H1 (cell line): ENCODE measurements around the gene PRPF31. TPM values are rescaled to one million over a fixed set of nuclear protein-coding genes. Genes with fewer than 3 reads are reported as not detected.
A peak's percentile ranks its signal among the peaks of the same experiment; 100 is the strongest.

Experiments
- CHD2 ChIP-seq: IDR thresholded peaks from 2 replicates; pipeline ENCODE4 v1.6.1; 2012; ENCODE audit warnings: low read length, improper control_type of control experiment
- CHD7 ChIP-seq: fragments of 300-600 bp; sonication (generic); IDR thresholded peaks from 2 replicates; pipeline ENCODE4 v1.7.1; 2012; ENCODE audit warnings: low read length, moderate library complexity, mild to moderate bottlenecking, inconsistent platforms; ENCODE audit not compliant: insufficient replicate concordance
- CTBP2 ChIP-seq: IDR thresholded peaks from 2 replicates; pipeline ENCODE4 v1.7.0; 2011; ENCODE audit warnings: borderline replicate concordance, mild to moderate bottlenecking, moderate library complexity, mixed read lengths, low read length; ENCODE audit not compliant: insufficient read depth, insufficient read length
- KDM1A ChIP-seq: fragments of 200-600, 300-600 bp; sonication (generic); IDR thresholded peaks from 2 replicates; pipeline ENCODE4 v1.7.1; 2016; ENCODE audit warnings: mild to moderate bottlenecking, low read length, borderline replicate concordance
- POLR2A ChIP-seq, 2 experiments: IDR thresholded peaks; 1 replicate in 1 of 2; 2 replicates in 1 of 2; pipeline ENCODE4 v1.6.1; 2011; ENCODE audit warnings: low read depth in 2 of 2, low read length in 2 of 2, mild to moderate bottlenecking in 2 of 2; ENCODE audit errors: control extremely low read depth in 1 of 2
- SP1 ChIP-seq: IDR thresholded peaks from 2 replicates; pipeline ENCODE4 v1.6.1; 2011; ENCODE audit warnings: low read depth, low read length
- SP4 ChIP-seq: IDR thresholded peaks from 2 replicates; pipeline ENCODE4 v1.6.1; 2012; ENCODE audit warnings: low read length, inconsistent platforms
- TCF12 ChIP-seq: IDR thresholded peaks from 2 replicates; pipeline ENCODE4 v1.6.1; 2011; ENCODE audit warnings: low read depth, mild to moderate bottlenecking, low read length
- USF2 ChIP-seq: IDR thresholded peaks from 2 replicates; pipeline ENCODE4 v1.6.1; 2011; ENCODE audit warnings: low read length, improper control_type of control experiment
- YY1 ChIP-seq: IDR thresholded peaks from 2 replicates; pipeline ENCODE4 v1.6.1; 2011; ENCODE audit warnings: low read depth, mild to moderate bottlenecking, low read length
- polyA plus RNA-seq, 7 experiments: library from polyadenylated mRNA; depleted of rRNA in 3 of 7; stranded (reverse) in 5 of 7; unstranded in 2 of 7; fragments of >200 nt in 5 of 7; fragments of 200-250 nt in 2 of 7; gene quantifications; 1 replicate in 5 of 7; 2 replicates in 1 of 7; 4 replicates in 1 of 7; pipeline versions ENCODE4 v1.2.1 to v1.2.3, GENCODE V29; 2011 to 2013; ENCODE audit warnings: missing spikeins in 2 of 7, mixed read lengths in 2 of 7
- total RNA-seq: library from RNA; stranded (reverse); fragmentation: NEBNext Ultra II Directional; extraction: Animal tissue kit (Norgen Biotek cat#: 25700); gene quantifications from 2 replicates; pipeline ENCODE4 v1.2.1, GENCODE V29; 2021

PRPF31 gene
- total and polyA plus RNA-seq, 2 of the 8 experiments (the other 6 are each of a cell fraction or from before 2014, with no cell fraction given), result 51.1 to 97.4 TPM

GRCh38 chr19:54133312-54133956 lies 17.9 kb downstream of the PRPF31 start (continued):
- TF ChIP-seq CHD7, result no peak
- no peak for TF ChIP-seq POLR2A (IDR thresholded peaks at IDR 0.05; ENCODE audit: control extremely low read depth in 1 of 2, low read depth in 2 of 2, low read length in 2 of 2)
- TF ChIP-seq USF2, result no peak
- peak; percentile 61; the same call in 1 of the 2 replicates for TF ChIP-seq YY1
- no peak for TF ChIP-seq SP1
- no peak for TF ChIP-seq TCF12
- no peak; the same call in 1 of the 2 replicates for TF ChIP-seq KDM1A
- no peak for TF ChIP-seq SP4
- TF ChIP-seq CTBP2, result peak; percentile 97
- TF ChIP-seq CHD2, result no peak
